BLaER1 treated with 17β-estradiol and CSF1 and Interleukin-3, amounts not matched to agents 10 nM and 100 nM (cell line): Measurements from ENCODE around the gene HSFX2.
"Not testable (repeated sequence)": the region's sequence is repeated elsewhere in the genome, so short reads cannot be mapped to it uniquely, and the experiment has no call there.

Source experiments
- H3K27ac ChIP-seq, 11 experiments: shearing (Covaris generic); formaldehyde crosslinking; 2 replicates each; pipeline ENCODE4 v1.8.1; 2022
- H3K27me3 ChIP-seq, 11 experiments: shearing (Covaris generic); formaldehyde crosslinking; 2 replicates each; pipeline ENCODE4 v1.8.1; 2022
- H3K36me3 ChIP-seq, 11 experiments: shearing (Covaris generic); formaldehyde crosslinking; 2 replicates each; pipeline ENCODE4 v1.8.1; 2022
- H3K4me1 ChIP-seq, 10 experiments: shearing (Covaris generic); formaldehyde crosslinking; 2 replicates each; pipeline ENCODE4 v1.8.1; 2022
- H3K4me2 ChIP-seq, 11 experiments: shearing (Covaris generic); formaldehyde crosslinking; 2 replicates each; pipeline ENCODE4 v1.8.1; 2022
- H3K4me3 ChIP-seq, 10 experiments: shearing (Covaris generic); formaldehyde crosslinking; 2 replicates each; pipeline ENCODE4 v1.8.1; 2022
- H3K9ac ChIP-seq, 11 experiments: shearing (Covaris generic); formaldehyde crosslinking; 2 replicates each; pipeline ENCODE4 v1.8.1; 2022
- H3K9me3 ChIP-seq, 11 experiments: shearing (Covaris generic); formaldehyde crosslinking; replicated peaks in 1 of 11; 2 replicates each; pipeline ENCODE4 v1.8.1; 2022
- H4K20me1 ChIP-seq, 11 experiments: shearing (Covaris generic); formaldehyde crosslinking; 2 replicates each; pipeline ENCODE4 v1.8.1; 2022

HSFX2 gene

DNA sequence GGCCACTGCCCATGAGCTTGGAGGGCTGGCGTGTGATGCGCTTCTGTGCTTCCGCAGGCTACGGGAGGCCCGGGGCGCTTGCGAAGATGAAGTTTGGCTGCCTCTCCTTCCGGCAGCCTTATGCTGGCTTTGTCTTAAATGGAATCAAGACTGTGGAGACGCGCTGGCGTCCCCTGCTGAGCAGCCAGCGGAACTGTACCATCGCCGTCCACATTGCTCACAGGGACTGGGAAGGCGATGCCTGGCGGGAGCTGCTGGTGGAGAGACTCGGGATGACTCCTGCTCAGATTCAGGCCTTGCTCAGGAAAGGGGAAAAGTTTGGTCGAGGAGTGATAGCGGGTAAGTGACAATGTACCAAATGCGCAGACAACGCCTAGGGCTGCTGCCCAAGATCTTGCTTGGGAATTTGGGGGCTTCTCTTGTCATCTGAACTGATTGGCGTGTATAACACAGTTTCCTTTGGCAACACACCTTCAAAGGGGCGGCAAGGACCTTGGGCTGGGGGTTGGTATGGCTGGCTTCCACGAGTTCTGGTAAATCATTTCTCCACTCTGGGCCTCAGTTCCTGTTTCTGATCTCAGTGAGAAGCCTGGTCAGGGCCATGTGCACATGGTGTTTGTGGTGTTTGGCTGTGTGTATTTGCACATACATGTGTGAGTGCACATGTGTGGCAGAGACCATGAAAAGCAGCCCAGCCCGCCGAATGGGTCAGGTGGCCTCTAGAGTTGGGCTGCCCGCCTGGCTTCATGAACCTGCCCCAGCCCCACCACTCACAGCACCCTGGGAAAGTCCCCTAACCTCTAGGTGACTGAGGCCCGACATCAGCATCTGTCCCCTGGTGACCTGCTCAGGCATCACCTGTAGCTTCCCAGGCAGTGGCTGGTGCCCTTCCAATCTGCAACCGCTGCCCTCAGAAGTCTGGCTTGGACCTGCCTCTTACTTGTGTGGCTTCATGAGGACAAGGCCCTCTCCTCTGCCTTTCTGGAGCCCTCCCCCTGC lies 49.3 kb downstream of the HSFX2 start:
- not testable (repeated sequence) for H3K4me2 ChIP-seq, H3K4me3 ChIP-seq, H3K9me3 ChIP-seq, H3K4me1 ChIP-seq, H3K9ac ChIP-seq, H4K20me1 ChIP-seq, H3K27me3 ChIP-seq, H3K36me3 ChIP-seq, H3K27ac ChIP-seq
